ENCODE measurements around the gene SMYD2. TPM values are rescaled to one million over a fixed set of nuclear protein-coding genes. Genes with fewer than 3 reads are reported as not detected.

Gene SMYD2
- polyA plus RNA-seq, 3 donors, result 14.2 to 28.4 (median 23.6) TPM

GRCh38 chr1:214264976-214265375 lies 16.0 kb upstream of the SMYD2 start:
- intact Hi-C loops (cut with micrococcal nuclease), result loop anchor here in 1 of 2 donors (5.0 kb wide), 1 partner anchor 62 kb away; no protein-coding TSS in a partner anchor
- H3K4me1 Mint-ChIP-seq, result peaks cover 8% of the 10 kb centered on the region
- no CpG with 5 or more reads among the region's 3 CpGs for WGBS (ENCODE audit: insufficient coverage)

GRCh38 chr1:214270097-214270650 lies 10.8 kb upstream of the SMYD2 start:
- H3K27me3 Mint-ChIP-seq (ENCODE audit: low read depth in 3 of 3), result peaks cover 31 to 40% (median 39%) of the 10 kb centered on the region in 3 donors
- peaks cover 0 to 5% (median under 1%) of the 10 kb centered on the region in 7 donors for H3K9me3 Mint-ChIP-seq
- no peaks in the 10 kb centered on the region for H3K36me3 Mint-ChIP-seq
- H4K20me1 ChIP-seq (ENCODE audit: insufficient read depth, low read length), result no peaks in the 10 kb centered on the region
- H3K27ac ChIP-seq (ENCODE audit: low read depth in 1 of 2, low read length in 2 of 2), result no peak overlapping the region
- H3K4me1 Mint-ChIP-seq, result peaks cover 3% of the 10 kb centered on the region
- no peak overlapping the region for H3K9ac ChIP-seq (ENCODE audit: insufficient read depth, low read length, poor library complexity, severe bottlenecking)
- no CpG with 5 or more reads among the region's 2 CpGs for WGBS (ENCODE audit: insufficient coverage)
- intact Hi-C loops (cut with micrococcal nuclease), result no loop called here
- H3K27ac Mint-ChIP-seq, result no peak overlapping the region
- no peaks in the 10 kb centered on the region for H3K79me2 ChIP-seq (ENCODE audit: insufficient read depth, low read length)
- DNase-seq, result no peak
- H3K4me3 Mint-ChIP-seq, result peak overlapping the region in 1 of 2 donors; percentile 58
- H3K27me3 ChIP-seq (ENCODE audit: control insufficient read depth in 2 of 2, insufficient read depth in 2 of 2, low read length in 2 of 2), result peaks cover 33 to 43% of the 10 kb centered on the region in 2 donors
- no peak overlapping the region for H3K4me2 ChIP-seq (replicated peaks; ENCODE audit: extremely low read depth, low read length, poor library complexity, severe bottlenecking)
- H3K4me1 ChIP-seq (ENCODE audit: control insufficient read depth in 1 of 2, insufficient read depth in 2 of 2, low read length in 2 of 2), result no peaks in the 10 kb centered on the region
- no peaks in the 10 kb centered on the region for H3K9me3 ChIP-seq (replicated peaks in 1 of 2; ENCODE audit: control insufficient read depth in 1 of 2, insufficient read depth in 1 of 2, low read length in 2 of 2)
- no peak overlapping the region for H3K4me3 ChIP-seq (replicated peaks in 1 of 3; ENCODE audit: low read depth in 2 of 3, low read length in 3 of 3)
- TF ChIP-seq CTCF (IDR thresholded peaks at IDR 0.05), result no peak
- H3K36me3 ChIP-seq (replicated peaks in 1 of 2; ENCODE audit: control insufficient read depth in 1 of 2, insufficient read depth in 2 of 2, low read length in 2 of 2), result no peaks in the 10 kb centered on the region
- H2AFZ ChIP-seq (ENCODE audit: insufficient read depth, low read depth, low read length, poor library complexity, severe bottlenecking), result no peak overlapping the region

More at GRCh38 chr1:214264976-214265375, 16.0 kb upstream of the SMYD2 start:
- Mint-ChIP-seq H3K36me3 (no peaks in the 10 kb centered on the region), H3K27me3 (ENCODE audit: low read depth in 3 of 3) (peaks cover 42 to 60% (median 53%) of the 10 kb centered on the region in 3 donors), H3K27ac (no peak overlapping the region), H3K4me3 (peak overlapping the region in 1 of 2 donors; percentile 70), H3K9me3 (peaks cover 0 to 2% (median 0%) of the 10 kb centered on the region in 7 donors)
- DNase-seq, result no peak
- H2AFZ ChIP-seq (ENCODE audit: insufficient read depth, low read depth, low read length, poor library complexity, severe bottlenecking), result no peak overlapping the region
- H3K4me2 ChIP-seq (replicated peaks; ENCODE audit: extremely low read depth, low read length, poor library complexity, severe bottlenecking), result no peak overlapping the region
- H3K27ac ChIP-seq (ENCODE audit: low read depth in 1 of 2, low read length in 2 of 2), result no peak overlapping the region
- H3K9ac ChIP-seq (ENCODE audit: insufficient read depth, low read length, poor library complexity, severe bottlenecking), result no peak overlapping the region
- no peak for TF ChIP-seq CTCF (IDR thresholded peaks at IDR 0.05)
- no peaks in the 10 kb centered on the region for H3K9me3 ChIP-seq (replicated peaks in 1 of 2; ENCODE audit: control insufficient read depth in 1 of 2, insufficient read depth in 1 of 2, low read length in 2 of 2)
- H3K4me3 ChIP-seq (replicated peaks in 1 of 3; ENCODE audit: low read depth in 2 of 3, low read length in 3 of 3), result no peak overlapping the region
- no peaks in the 10 kb centered on the region for H3K36me3 ChIP-seq (replicated peaks in 1 of 2; ENCODE audit: control insufficient read depth in 1 of 2, insufficient read depth in 2 of 2, low read length in 2 of 2)
- H3K4me1 ChIP-seq (ENCODE audit: control insufficient read depth in 1 of 2, insufficient read depth in 2 of 2, low read length in 2 of 2), result no peaks in the 10 kb centered on the region
- H3K79me2 ChIP-seq (ENCODE audit: insufficient read depth, low read length), result no peaks in the 10 kb centered on the region
- H4K20me1 ChIP-seq (ENCODE audit: insufficient read depth, low read length), result no peaks in the 10 kb centered on the region
- peaks cover 57 to 69% of the 10 kb centered on the region in 2 donors for H3K27me3 ChIP-seq (ENCODE audit: control insufficient read depth in 2 of 2, insufficient read depth in 2 of 2, low read length in 2 of 2)

All from CD14-positive monocyte (primary cell).